ENCODE results near the gene RHBDD3.
"Not testable (repeated sequence)": the region's sequence is repeated elsewhere in the genome, so short reads cannot be mapped to it uniquely, and the experiment has no call there.

DNA sequence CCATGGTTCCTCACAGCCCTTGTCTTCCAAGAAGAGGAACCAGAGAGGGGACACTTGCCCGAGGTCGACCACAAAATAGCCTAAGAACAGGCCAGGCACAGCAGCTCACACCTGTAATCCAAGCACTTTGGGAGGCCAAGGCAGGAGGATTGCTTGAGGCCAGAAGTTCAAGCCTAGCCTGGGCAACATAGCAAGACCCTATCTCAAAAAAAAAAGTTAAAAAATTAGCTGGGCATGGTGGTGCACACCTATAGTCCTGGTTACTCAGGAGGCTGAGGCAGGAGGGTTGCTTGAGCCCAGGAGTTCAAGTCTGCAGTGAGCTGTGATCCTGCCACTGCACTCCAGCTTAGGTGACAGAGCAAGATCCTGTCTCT, 48.4 kb downstream of the RHBDD3 start:
- TF ChIP-seq, protein P1, sequence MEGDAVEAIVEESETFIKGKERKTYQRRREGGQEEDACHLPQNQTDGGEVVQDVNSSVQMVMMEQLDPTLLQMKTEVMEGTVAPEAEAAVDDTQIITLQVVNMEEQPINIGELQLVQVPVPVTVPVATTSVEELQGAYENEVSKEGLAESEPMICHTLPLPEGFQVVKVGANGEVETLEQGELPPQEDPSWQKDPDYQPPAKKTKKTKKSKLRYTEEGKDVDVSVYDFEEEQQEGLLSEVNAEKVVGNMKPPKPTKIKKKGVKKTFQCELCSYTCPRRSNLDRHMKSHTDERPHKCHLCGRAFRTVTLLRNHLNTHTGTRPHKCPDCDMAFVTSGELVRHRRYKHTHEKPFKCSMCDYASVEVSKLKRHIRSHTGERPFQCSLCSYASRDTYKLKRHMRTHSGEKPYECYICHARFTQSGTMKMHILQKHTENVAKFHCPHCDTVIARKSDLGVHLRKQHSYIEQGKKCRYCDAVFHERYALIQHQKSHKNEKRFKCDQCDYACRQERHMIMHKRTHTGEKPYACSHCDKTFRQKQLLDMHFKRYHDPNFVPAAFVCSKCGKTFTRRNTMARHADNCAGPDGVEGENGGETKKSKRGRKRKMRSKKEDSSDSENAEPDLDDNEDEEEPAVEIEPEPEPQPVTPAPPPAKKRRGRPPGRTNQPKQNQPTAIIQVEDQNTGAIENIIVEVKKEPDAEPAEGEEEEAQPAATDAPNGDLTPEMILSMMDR (IDR thresholded peaks at IDR 0.05; ENCODE audit: low read length) = not testable (repeated sequence)
- TF ChIP-seq EZH2 (optimal IDR thresholded peaks at IDR 0.05; ENCODE audit: low read depth, low read length); EZH2phosphoT487 (IDR thresholded peaks at IDR 0.05; ENCODE audit: low read length): not testable (repeated sequence)

All from MM.1S (cell line).